Vagina (tissue), 2 donors: ENCODE results near the gene C16orf82. TPM values are rescaled to one million over a fixed set of nuclear protein-coding genes. Genes with fewer than 3 reads are reported as not detected.

Source experiments
- DNase-seq, 2 donors: peaks; one replicate each; pipeline ENCODE4 v3.0.0-alpha.2; 2017; ENCODE audit errors: extremely low spot score in 2 of 2
- H3K27ac ChIP-seq: fragments of 200-600 bp; sonication (generic); one replicate; pipeline ENCODE4 v1.5.1; 2019
- H3K27me3 ChIP-seq: fragments of 200-600 bp; sonication (generic); one replicate; pipeline ENCODE4 v1.5.1; 2019
- H3K36me3 ChIP-seq, 2 donors: fragments of 200-600 bp; sonication (generic); one replicate each; pipeline ENCODE4 v1.5.1; 2017 to 2019
- H3K4me1 ChIP-seq: fragments of 200-600 bp; sonication (generic); one replicate; pipeline ENCODE4 v1.5.1; 2019
- H3K4me3 ChIP-seq, 2 donors: fragments of 200-600 bp; sonication (generic); 1 replicate in 1 of 2; 2 replicates in 1 of 2; pipeline ENCODE4 v1.5.1; 2016 to 2019
- H3K9me3 ChIP-seq: fragments of 200-600 bp; sonication (generic); one replicate; pipeline ENCODE4 v1.5.1; 2019
- CTCF ChIP-seq, 3 experiments: fragments of 450-650 bp in 2 of 3; fragments of 200-600 bp in 1 of 3; sonication (generic) in 1 of 3; IDR thresholded peaks; one replicate each; pipeline ENCODE4 v1.5.1; 2017 to 2019; ENCODE audit warnings: antibody characterized with exemption in 3 of 3, mild to moderate bottlenecking in 2 of 3, moderate library complexity in 2 of 3
- POLR2A ChIP-seq, 2 donors: fragments of 450-650 bp; IDR thresholded peaks; one replicate each; pipeline ENCODE4 v1.6.1; 2017; ENCODE audit warnings: antibody characterized with exemption in 2 of 2, mild to moderate bottlenecking in 2 of 2, moderate library complexity in 2 of 2
- POLR2AphosphoS5 ChIP-seq, 2 donors: sonication (generic); formaldehyde crosslinking; IDR thresholded peaks; one replicate each; pipeline ENCODE4 v1.9.0; 2017; ENCODE audit warnings: antibody characterized with exemption in 2 of 2, mild to moderate bottlenecking in 2 of 2, low read depth in 1 of 2; ENCODE audit not compliant: insufficient read depth in 1 of 2
- intact Hi-C: fragments of 100-400 bp; cut with DNase I; formaldehyde crosslinking; loops from one replicate; pipeline ENCODE4 v1.15.1; 2023
- total RNA-seq: library from RNA; depleted of rRNA; stranded (reverse); fragments of >200 nt; gene quantifications from one replicate; pipeline ENCODE4 v1.2.3, GENCODE V29; 2016

Gene C16orf82
- total RNA-seq, 1 donor from 2014 or later, result not detected

GRCh38 chr16:27028591-27029110 is 38.1 kb upstream of the C16orf82 start:
- no peaks in the 10 kb centered on the region for H3K36me3 ChIP-seq
- TF ChIP-seq POLR2AphosphoS5 (IDR thresholded peaks at IDR 0.05; ENCODE audit: insufficient read depth in 1 of 2, low read depth in 1 of 2) (no peak), CTCF (IDR thresholded peaks at IDR 0.05) (no peak), POLR2A (IDR thresholded peaks at IDR 0.05) (no peak)
- intact Hi-C loops, result no loop called here
- peak; percentile 2 to 52 for DNase-seq
- no peak overlapping the region for H3K4me3 ChIP-seq
- H3K9me3 ChIP-seq, result no peaks in the 10 kb centered on the region
- H3K27me3 ChIP-seq, result no peaks in the 10 kb centered on the region
- no peak overlapping the region for H3K27ac ChIP-seq
- no peaks in the 10 kb centered on the region for H3K4me1 ChIP-seq

GRCh38 chr16:27029525-27029924 is 37.2 kb upstream of the C16orf82 start:
- Histone ChIP-seq H3K4me3 (no peak overlapping the region), H3K36me3 (no peaks in the 10 kb centered on the region), H3K27ac (no peak overlapping the region), H3K27me3 (no peaks in the 10 kb centered on the region), H3K4me1 (no peaks in the 10 kb centered on the region), H3K9me3 (no peaks in the 10 kb centered on the region)
- peak in 1 of 2 donors; percentile 22 for DNase-seq
- TF ChIP-seq POLR2AphosphoS5 (IDR thresholded peaks at IDR 0.05; ENCODE audit: insufficient read depth in 1 of 2, low read depth in 1 of 2) (no peak), POLR2A (IDR thresholded peaks at IDR 0.05) (no peak), CTCF (IDR thresholded peaks at IDR 0.05) (no peak)
- intact Hi-C loops, result no loop called here

- H3K9me3 ChIP-seq, result no peaks in the 10 kb centered on the region
- H3K4me3 ChIP-seq, result no peak overlapping the region
- H3K36me3 ChIP-seq, result no peaks in the 10 kb centered on the region
- DNase-seq, result no peak
- intact Hi-C loops, result no loop called here
- no peaks in the 10 kb centered on the region for H3K27me3 ChIP-seq
- H3K4me1 ChIP-seq, result no peaks in the 10 kb centered on the region
- no peak overlapping the region for H3K27ac ChIP-seq
- no peak for TF ChIP-seq POLR2AphosphoS5 (IDR thresholded peaks at IDR 0.05; ENCODE audit: insufficient read depth in 1 of 2, low read depth in 1 of 2)
- TF ChIP-seq POLR2A (IDR thresholded peaks at IDR 0.05), result no peak
- TF ChIP-seq CTCF (IDR thresholded peaks at IDR 0.05), result no peak
Measured at GRCh38 chr16:27033281-27033979, 33.3 kb upstream of the C16orf82 start.

- TF ChIP-seq POLR2AphosphoS5 (IDR thresholded peaks at IDR 0.05; ENCODE audit: insufficient read depth in 1 of 2, low read depth in 1 of 2) (no peak), CTCF (IDR thresholded peaks at IDR 0.05) (no peak)
- no peak overlapping the region for H3K4me3 ChIP-seq
- H3K36me3 ChIP-seq, result no peaks in the 10 kb centered on the region
- DNase-seq, result no peak
- no peaks in the 10 kb centered on the region for H3K9me3 ChIP-seq
- intact Hi-C loops, result no loop called here
- H3K4me1 ChIP-seq, result no peaks in the 10 kb centered on the region
- H3K27me3 ChIP-seq, result no peaks in the 10 kb centered on the region
- no peak overlapping the region for H3K27ac ChIP-seq
Measured at GRCh38 chr16:27040732-27041131, 26.0 kb upstream of the C16orf82 start.

- Histone ChIP-seq H3K27ac (no peak overlapping the region), H3K4me1 (no peaks in the 10 kb centered on the region), H3K36me3 (no peaks in the 10 kb centered on the region), H3K9me3 (no peaks in the 10 kb centered on the region), H3K4me3 (no peak overlapping the region), H3K27me3 (no peaks in the 10 kb centered on the region)
- TF ChIP-seq CTCF (IDR thresholded peaks at IDR 0.05) (no peak), POLR2AphosphoS5 (IDR thresholded peaks at IDR 0.05; ENCODE audit: insufficient read depth in 1 of 2, low read depth in 1 of 2) (no peak), POLR2A (IDR thresholded peaks at IDR 0.05) (no peak)
- DNase-seq, result no peak
- intact Hi-C loops, result no loop called here
Measured at GRCh38 chr16:27046958-27047518, 19.7 kb upstream of the C16orf82 start.
